ENCODE measurements around the gene ACOT8. TPM values are rescaled to one million over a fixed set of nuclear protein-coding genes. Genes with fewer than 3 reads are reported as not detected.

Gene ACOT8
- total and polyA plus RNA-seq, 2 donors (not counting 1 experiment from before 2014, with no cell fraction given), result 32.4 to 64.7 TPM

- H3K79me2 ChIP-seq (ENCODE audit: control insufficient read depth, insufficient read depth, low read length), result peaks cover 6% of the 10 kb centered on the region
- H3K4me1 ChIP-seq (ENCODE audit: control insufficient read depth in 2 of 2, insufficient read depth in 2 of 2, low read length in 2 of 2), result peaks cover 8 to 10% of the 10 kb centered on the region in 2 donors
- H3K9ac ChIP-seq (ENCODE audit: low read length), result no peak overlapping the region
- peaks cover 0 to 10% (median 4%) of the 10 kb centered on the region in 4 experiments for H3K27me3 ChIP-seq (replicated peaks in 1 of 4; ENCODE audit: control extremely low read depth in 1 of 4, control insufficient read depth in 3 of 4, insufficient read depth in 4 of 4, low read length in 3 of 4)
- no peak overlapping the region for H2AFZ ChIP-seq (ENCODE audit: insufficient read depth, low read depth, low read length, poor library complexity, severe bottlenecking)
- no peak overlapping the region for H3K4me3 ChIP-seq (ENCODE audit: control extremely low read depth in 1 of 5, extremely low read depth in 1 of 5, insufficient read depth in 1 of 5, low read depth in 2 of 5, low read length in 4 of 5)
- DNase-seq (no peak), ATAC-seq (ENCODE audit: low read depth) (no peak)
- CTCF ChIA-PET, result interaction anchor here (0.6 kb wide), 1 partner anchor 319 kb away, joined by 3 read pairs; no protein-coding TSS in a partner anchor
- TF ChIP-seq EZH2 (IDR thresholded peaks at IDR 0.05; ENCODE audit: borderline replicate concordance, insufficient read depth, low read depth, low read length, poor library complexity, severe bottlenecking) (no peak), CTCF (IDR thresholded peaks at IDR 0.05) (no peak)
- no peaks in the 10 kb centered on the region for H3K9me3 Mint-ChIP-seq (ENCODE audit: insufficient read depth)
- H3K27ac Mint-ChIP-seq, result no peak overlapping the region
- intact Hi-C loops (cut with micrococcal nuclease), result no loop called here
- H3K27me3 Mint-ChIP-seq, result peaks cover 10% of the 10 kb centered on the region
- peaks cover 14% of the 10 kb centered on the region for H3K4me1 Mint-ChIP-seq
- H4K20me1 ChIP-seq (ENCODE audit: control insufficient read depth, insufficient read depth, low read length, poor library complexity, severe bottlenecking), result no peaks in the 10 kb centered on the region
- no peaks in the 10 kb centered on the region for H3K9me3 ChIP-seq (ENCODE audit: control extremely low read depth in 1 of 3, control insufficient read depth in 2 of 3, insufficient read depth in 1 of 3, low read length in 2 of 3)
- H3K4me3 Mint-ChIP-seq, result no peak overlapping the region
- H3K4me2 ChIP-seq (replicated peaks; ENCODE audit: low read depth, low read length, poor library complexity, severe bottlenecking), result no peak overlapping the region
- no peaks in the 10 kb centered on the region for H3K36me3 ChIP-seq (replicated peaks in 1 of 2; ENCODE audit: control extremely low read depth in 1 of 2, control insufficient read depth in 1 of 2, extremely low read depth in 1 of 2, insufficient read depth in 2 of 2, low read length in 1 of 2)
- 79% methylated on average over 7 of the region's 9 CpGs for WGBS (ENCODE audit: insufficient coverage)
- no peak overlapping the region for H3K27ac ChIP-seq (ENCODE audit: low read length in 2 of 2)
- POLR2A ChIA-PET, result no interaction called here
Measured at GRCh38 chr20:45817376-45818194, 39.6 kb downstream of the ACOT8 start.

DNA sequence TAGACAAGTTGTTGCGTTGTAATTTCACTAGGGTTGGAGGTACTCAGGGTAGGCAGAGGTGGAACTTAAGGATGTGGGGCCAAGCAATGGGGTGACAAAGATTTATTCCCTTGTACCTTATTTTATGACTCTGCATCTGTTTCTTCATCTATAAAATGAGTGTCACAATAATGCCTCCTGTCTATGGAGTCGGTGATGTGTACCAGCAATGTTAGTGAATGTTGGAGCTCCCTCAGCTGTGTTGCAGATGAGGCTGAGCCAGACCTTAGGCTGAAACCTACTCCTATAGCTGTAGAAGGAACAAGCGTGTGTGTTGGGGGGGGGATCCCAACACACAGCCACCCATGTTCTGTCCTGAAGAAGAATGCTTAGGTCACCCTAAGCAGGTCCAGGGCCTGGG lies 40.2 kb downstream of the ACOT8 start:
- Histone ChIP-seq H3K36me3 (replicated peaks in 1 of 2; ENCODE audit: control extremely low read depth in 1 of 2, control insufficient read depth in 1 of 2, extremely low read depth in 1 of 2, insufficient read depth in 2 of 2, low read length in 1 of 2) (no peaks in the 10 kb centered on the region), H3K4me1 (ENCODE audit: control insufficient read depth in 2 of 2, insufficient read depth in 2 of 2, low read length in 2 of 2) (peaks cover 7 to 12% of the 10 kb centered on the region in 2 donors), H3K79me2 (ENCODE audit: control insufficient read depth, insufficient read depth, low read length) (peaks cover 9% of the 10 kb centered on the region), H3K9me3 (ENCODE audit: control extremely low read depth in 1 of 3, control insufficient read depth in 2 of 3, insufficient read depth in 1 of 3, low read length in 2 of 3) (no peaks in the 10 kb centered on the region), H3K4me3 (ENCODE audit: control extremely low read depth in 1 of 5, extremely low read depth in 1 of 5, insufficient read depth in 1 of 5, low read depth in 2 of 5, low read length in 4 of 5) (no peak overlapping the region), H3K27ac (ENCODE audit: low read length in 2 of 2) (no peak overlapping the region), H3K4me2 (replicated peaks; ENCODE audit: low read depth, low read length, poor library complexity, severe bottlenecking) (no peak overlapping the region), H3K27me3 (replicated peaks in 1 of 4; ENCODE audit: control extremely low read depth in 1 of 4, control insufficient read depth in 3 of 4, insufficient read depth in 4 of 4, low read length in 3 of 4) (peaks cover 0 to 4% (median 1%) of the 10 kb centered on the region in 4 experiments), H3K9ac (ENCODE audit: low read length) (no peak overlapping the region), H4K20me1 (ENCODE audit: control insufficient read depth, insufficient read depth, low read length, poor library complexity, severe bottlenecking) (no peaks in the 10 kb centered on the region), H2AFZ (ENCODE audit: insufficient read depth, low read depth, low read length, poor library complexity, severe bottlenecking) (no peak overlapping the region)
- Mint-ChIP-seq H3K4me1 (peaks cover 15% of the 10 kb centered on the region), H3K27ac (no peak overlapping the region), H3K9me3 (ENCODE audit: insufficient read depth) (no peaks in the 10 kb centered on the region), H3K4me3 (no peak overlapping the region), H3K27me3 (peaks cover 4% of the 10 kb centered on the region)
- POLR2A ChIA-PET, result no interaction called here
- TF ChIP-seq EZH2 (IDR thresholded peaks at IDR 0.05; ENCODE audit: borderline replicate concordance, insufficient read depth, low read depth, low read length, poor library complexity, severe bottlenecking) (no peak), CTCF (IDR thresholded peaks at IDR 0.05) (no peak)
- intact Hi-C loops (cut with micrococcal nuclease), result no loop called here
- WGBS (ENCODE audit: insufficient coverage), result no CpG with 5 or more reads among the region's 3 CpGs
- ATAC-seq (ENCODE audit: low read depth), result no peak
- DNase-seq, result no peak
- CTCF ChIA-PET, result interaction anchor here (1.4 kb wide), 1 partner anchor 18 kb away, joined by 4 read pairs; no protein-coding TSS in a partner anchor

All from B cell (primary cell).